ES-I3 (cell line): Measurements from ENCODE around the gene PNKP.

Experiments
- H3K36me3 ChIP-seq: 2 replicates; pipeline ENCODE4 v1.6.1; 2013; ENCODE audit warnings: mild to moderate bottlenecking, low read length, control low read depth, moderate library complexity; ENCODE audit not compliant: insufficient read depth
- H3K4me1 ChIP-seq: 2 replicates; pipeline ENCODE4 v1.6.1; 2013; ENCODE audit warnings: mild to moderate bottlenecking, control low read depth, low read length; ENCODE audit not compliant: insufficient read depth
- H3K9ac ChIP-seq: 2 replicates; pipeline ENCODE4 v1.6.1; 2013; ENCODE audit warnings: low read depth, mild to moderate bottlenecking, low read length, moderate library complexity
- H3K9me3 ChIP-seq: 2 replicates; pipeline ENCODE4 v1.6.1; 2013; ENCODE audit warnings: mild to moderate bottlenecking, low read length, moderate library complexity; ENCODE audit not compliant: control insufficient read depth, insufficient read depth

Gene PNKP

DNA sequence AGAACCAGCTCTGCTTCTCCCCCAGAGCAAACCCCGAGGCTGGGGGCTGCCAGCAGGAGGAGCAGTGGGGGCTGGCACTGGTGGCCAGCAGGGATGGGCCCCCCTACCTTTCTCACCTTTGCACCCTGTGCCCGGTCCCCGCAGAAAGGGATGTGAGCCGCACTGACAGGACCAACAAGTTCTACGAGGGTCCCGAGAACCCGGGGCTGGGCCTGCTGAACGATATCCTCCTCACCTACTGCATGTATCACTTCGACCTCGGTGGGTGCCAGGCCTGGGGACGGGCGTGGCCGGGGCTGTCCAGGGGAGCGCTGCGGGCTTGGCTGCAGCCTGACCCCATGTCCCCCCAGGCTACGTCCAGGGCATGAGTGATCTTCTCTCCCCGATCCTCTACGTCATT, 16.7 kb upstream of the PNKP start:
- Histone ChIP-seq H3K36me3 (peaks cover 11% of the 10 kb centered on the region), H3K9me3 (no peaks in the 10 kb centered on the region), H3K9ac (no peak overlapping the region), H3K4me1 (no peaks in the 10 kb centered on the region)

DNA sequence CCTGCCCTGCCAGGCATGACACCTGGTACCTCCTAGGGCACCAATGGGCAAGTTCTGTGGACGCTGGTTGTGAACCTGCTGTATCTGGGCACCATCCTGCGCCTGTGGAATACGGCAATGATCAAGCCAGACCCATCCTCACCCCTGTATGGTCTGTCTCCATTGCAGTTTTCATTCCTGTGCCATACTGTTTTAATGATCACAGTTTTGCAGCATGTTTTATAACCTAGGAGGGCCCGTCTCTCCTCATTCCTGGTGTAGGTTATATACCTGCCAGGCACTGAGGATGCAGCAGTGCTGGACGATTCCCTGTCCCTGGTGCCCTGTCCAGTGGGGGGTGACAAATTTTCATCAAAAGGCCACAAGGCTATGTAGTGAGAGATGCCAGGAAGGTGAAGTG, 15.7 kb upstream of the PNKP start:
- Histone ChIP-seq H3K36me3 (peaks cover 11% of the 10 kb centered on the region; the same call in 1 of the 2 replicates), H3K9me3 (no peaks in the 10 kb centered on the region), H3K9ac (no peak overlapping the region), H3K4me1 (0 out of 2 replicates have a peak, but pooled peaks cover 7% of the 10 kb centered on the region)

DNA sequence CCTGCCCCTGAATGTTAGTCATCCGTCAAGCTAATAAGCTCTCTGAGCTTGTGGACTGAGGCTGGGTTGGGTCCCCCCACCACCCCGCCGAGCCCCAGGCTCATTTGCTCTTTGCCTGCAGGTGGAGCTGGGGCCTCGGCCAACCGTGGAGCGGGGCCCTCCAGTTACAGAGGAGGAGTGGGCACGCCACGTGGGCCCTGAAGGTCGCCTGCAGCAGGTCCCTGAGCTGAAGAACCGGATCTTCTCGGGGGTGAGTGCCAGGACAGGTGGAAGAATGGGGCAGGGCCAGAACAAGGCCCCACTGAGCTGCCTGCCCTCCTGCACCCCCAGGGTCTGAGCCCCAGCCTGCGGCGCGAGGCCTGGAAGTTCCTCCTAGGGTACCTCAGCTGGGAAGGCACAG, 15.3 kb upstream of the PNKP start:
- peaks cover 11% of the 10 kb centered on the region; the same call in 1 of the 2 replicates for H3K36me3 ChIP-seq
- H3K9ac ChIP-seq, result no peak overlapping the region
- 0 out of 2 replicates have a peak, but pooled peaks cover 7% of the 10 kb centered on the region for H3K4me1 ChIP-seq
- H3K9me3 ChIP-seq, result no peaks in the 10 kb centered on the region

DNA sequence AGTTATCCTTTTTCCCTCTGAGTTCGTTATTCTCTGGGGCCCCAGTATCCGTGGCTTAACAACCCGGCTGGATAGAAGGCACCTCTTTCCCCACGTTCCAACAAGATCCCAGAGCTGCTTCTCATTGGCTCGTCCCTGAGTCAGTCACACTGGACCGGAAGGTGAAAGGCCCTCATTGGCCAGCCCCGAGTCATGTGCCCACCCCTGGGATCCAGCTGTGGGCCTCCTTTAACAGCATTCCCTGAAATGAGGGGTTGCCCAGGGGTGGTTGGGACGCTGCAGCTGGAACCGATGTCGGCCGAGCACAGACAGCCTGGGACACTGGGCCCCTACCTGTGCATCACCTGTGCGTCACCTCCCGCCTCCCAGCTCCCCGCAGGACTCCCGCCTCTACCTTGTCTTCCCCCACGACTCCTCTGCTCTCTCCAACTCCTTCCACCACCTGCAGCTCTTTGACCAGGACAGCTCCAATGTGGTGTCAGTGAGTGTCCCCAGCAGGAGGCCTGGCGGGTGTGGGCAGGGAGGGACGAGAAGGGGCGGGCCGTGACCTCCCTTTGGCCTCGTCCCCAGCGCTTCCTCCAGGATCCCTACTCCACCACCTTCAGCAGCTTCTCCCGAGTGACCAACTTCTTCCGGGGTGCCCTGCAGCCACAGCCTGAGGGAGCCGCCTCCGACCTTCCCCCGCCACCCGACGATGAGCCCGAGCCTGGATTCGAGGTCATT, 14.5 kb upstream of the PNKP start:
- Histone ChIP-seq H3K36me3 (peaks cover 11% of the 10 kb centered on the region; the same call in 1 of the 2 replicates), H3K4me1 (0 out of 2 replicates have a peak, but pooled peaks cover 7% of the 10 kb centered on the region), H3K9ac (no peak overlapping the region), H3K9me3 (no peaks in the 10 kb centered on the region)

DNA sequence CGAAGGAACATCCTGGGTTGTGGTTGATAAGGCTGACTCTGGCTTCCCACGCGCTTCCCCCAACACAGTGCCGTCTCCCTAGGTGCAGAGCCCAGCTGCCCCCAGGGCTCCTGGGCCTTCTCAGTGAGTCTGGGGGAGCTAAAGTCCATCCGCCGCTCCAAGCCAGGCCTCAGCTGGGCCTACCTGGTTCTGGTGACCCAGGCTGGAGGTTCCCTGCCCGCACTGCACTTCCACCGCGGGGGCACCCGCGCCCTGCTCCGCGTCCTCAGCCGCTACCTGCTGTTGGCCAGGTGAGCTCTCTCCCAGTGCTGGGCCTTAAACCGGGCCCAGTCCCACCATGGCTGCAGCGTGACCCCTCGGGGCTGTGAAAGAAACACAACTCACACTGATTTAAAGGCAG, 13.8 kb upstream of the PNKP start:
- H3K36me3 ChIP-seq, result peaks cover 11% of the 10 kb centered on the region; the same call in 1 of the 2 replicates
- H3K9me3 ChIP-seq, result no peaks in the 10 kb centered on the region
- no peak overlapping the region for H3K9ac ChIP-seq
- 0 out of 2 replicates have a peak, but pooled peaks cover 7% of the 10 kb centered on the region for H3K4me1 ChIP-seq

DNA sequence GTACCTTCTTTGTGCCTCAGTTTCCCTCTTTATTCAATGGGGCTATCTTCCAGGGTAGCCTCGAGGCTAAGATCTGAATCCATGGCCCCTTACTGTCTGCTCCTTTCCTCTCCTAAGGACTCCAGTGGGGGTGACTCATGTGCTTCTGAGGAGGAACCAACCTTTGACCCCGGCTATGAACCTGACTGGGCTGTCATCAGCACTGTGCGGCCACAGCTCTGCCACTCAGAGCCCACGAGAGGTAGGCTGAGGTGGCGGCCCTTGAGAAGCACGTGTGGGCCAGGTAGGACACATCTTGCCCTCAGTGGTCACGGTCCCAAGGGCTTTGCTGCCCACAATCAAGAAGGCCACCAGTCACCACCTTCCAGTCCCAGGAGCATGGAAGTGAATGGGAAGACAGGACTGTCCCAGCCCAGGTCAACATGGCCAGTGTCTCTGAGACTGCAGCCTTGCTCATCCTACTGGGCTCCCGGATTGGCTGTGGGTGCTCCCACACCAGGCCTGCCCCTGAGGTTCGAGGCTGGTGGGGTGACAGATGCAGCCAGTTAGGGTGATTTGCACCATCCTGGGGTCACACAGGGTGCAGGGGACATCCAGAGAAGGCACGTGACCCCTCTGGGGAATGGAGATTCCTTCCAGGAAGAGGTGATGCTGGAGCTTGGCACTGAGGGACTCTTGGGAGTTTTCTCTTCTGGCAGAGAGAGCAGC, 12.9 kb upstream of the PNKP start:
- peaks cover 7% of the 10 kb centered on the region; the same call in 1 of the 2 replicates for H3K4me1 ChIP-seq
- H3K9me3 ChIP-seq, result no peaks in the 10 kb centered on the region
- H3K36me3 ChIP-seq, result peaks cover 11% of the 10 kb centered on the region; the same call in 1 of the 2 replicates
- no peak overlapping the region for H3K9ac ChIP-seq

DNA sequence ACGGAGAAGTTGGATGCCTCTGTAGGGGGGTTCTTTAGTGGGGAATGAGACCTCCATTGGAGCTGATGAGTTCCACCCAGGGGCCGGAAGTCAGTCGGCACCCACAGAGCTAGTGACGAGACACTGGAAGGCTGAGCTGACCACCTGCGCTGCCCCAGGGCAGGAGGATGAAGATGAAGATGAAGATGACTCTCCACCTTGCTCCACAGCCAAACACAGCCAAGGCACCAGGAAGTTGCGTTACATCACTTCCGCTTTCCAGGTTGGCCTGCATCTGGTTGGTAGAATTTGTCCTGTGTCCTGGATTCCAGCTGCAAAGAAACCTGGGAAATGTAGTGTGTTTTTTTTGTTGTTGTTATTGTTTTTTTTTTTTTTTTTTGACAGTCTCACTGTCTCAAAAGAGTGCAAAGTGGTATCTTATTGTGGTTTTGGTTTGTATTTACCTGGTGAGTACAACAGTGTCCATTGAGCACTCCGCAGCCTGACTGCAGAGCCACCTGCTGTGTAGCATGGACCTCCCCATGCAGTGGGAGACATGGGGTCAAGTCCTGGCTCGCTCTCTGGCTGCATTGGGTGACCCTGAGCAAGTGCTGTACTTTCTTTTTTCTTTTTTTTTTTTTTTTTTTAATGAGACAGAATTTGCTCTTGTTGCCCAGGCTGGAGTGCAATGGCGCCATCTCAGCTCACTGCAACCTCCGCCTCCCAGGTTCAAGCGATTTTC, 12.0 kb upstream of the PNKP start:
- Histone ChIP-seq H3K36me3 (peaks cover 11% of the 10 kb centered on the region; the same call in 1 of the 2 replicates), H3K9ac (no peak overlapping the region), H3K9me3 (no peaks in the 10 kb centered on the region), H3K4me1 (peaks cover 7% of the 10 kb centered on the region; the same call in 1 of the 2 replicates)

DNA sequence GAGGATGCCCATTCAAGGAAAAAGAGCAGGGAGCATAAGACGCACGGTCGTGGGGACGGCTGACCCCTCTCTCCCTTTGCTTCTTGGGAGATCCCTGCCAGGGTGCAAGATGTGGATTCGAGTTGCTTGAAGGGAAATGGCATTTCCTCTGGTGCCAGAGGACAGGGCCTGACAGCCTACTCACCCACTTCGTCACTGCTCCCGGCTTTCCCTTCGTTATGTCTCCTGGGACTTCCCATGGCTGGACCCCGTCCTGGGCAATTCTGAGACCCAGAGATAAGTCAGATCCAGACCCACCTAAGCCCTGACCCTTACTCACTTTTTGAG, 11.3 kb upstream of the PNKP start:
- Histone ChIP-seq H3K4me1 (peaks cover 7% of the 10 kb centered on the region; the same call in 1 of the 2 replicates), H3K9me3 (no peaks in the 10 kb centered on the region), H3K9ac (peak overlapping the region; percentile 95), H3K36me3 (peaks cover 6% of the 10 kb centered on the region; the same call in 1 of the 2 replicates)

DNA sequence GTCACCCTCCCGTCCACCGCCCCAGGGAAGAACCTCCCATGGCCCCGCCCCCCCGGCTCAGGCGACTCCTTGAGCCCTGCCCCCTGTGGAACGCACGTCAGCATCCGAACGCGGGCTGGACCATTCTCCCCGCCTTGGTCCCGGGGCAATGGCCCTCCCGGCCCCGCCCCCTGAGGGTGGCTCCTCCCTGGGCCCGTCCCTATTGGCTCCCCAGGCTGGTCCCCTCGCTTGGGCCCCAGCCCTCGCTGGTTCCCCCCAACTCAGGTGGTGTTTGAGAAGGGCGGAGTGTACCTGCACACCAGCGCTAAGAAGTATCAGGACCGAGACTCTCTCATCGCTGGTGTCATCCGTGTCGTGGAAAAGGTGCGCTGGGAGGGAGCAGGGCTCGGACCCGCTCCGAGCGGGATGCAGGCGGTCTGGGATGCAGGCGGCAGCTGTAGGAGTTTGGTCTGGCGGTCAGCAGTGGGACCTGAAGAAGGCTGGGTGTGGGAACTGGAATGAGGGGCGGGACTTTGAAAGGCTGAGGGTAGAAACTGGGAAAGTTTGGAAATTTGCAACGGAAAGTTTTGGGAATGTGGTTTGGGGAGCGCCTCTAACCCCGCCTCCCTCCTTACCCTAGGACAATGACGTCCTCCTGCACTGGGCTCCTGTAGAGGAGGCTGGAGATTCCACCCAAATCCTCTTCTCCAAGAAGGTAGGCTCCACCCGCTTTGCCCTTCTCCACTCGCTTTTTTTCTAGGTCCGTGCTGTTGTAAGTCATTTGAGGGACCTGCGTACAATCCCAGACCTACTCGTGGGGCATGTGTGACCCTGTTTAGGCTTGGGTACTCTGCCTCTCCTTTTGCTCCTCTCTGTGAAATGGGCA, 10.7 kb upstream of the PNKP start:
- peaks cover 7% of the 10 kb centered on the region; the same call in 1 of the 2 replicates for H3K4me1 ChIP-seq
- H3K9me3 ChIP-seq, result no peaks in the 10 kb centered on the region
- H3K36me3 ChIP-seq, result peaks cover 4% of the 10 kb centered on the region; the same call in 1 of the 2 replicates
- peak overlapping the region; percentile 95 for H3K9ac ChIP-seq

DNA sequence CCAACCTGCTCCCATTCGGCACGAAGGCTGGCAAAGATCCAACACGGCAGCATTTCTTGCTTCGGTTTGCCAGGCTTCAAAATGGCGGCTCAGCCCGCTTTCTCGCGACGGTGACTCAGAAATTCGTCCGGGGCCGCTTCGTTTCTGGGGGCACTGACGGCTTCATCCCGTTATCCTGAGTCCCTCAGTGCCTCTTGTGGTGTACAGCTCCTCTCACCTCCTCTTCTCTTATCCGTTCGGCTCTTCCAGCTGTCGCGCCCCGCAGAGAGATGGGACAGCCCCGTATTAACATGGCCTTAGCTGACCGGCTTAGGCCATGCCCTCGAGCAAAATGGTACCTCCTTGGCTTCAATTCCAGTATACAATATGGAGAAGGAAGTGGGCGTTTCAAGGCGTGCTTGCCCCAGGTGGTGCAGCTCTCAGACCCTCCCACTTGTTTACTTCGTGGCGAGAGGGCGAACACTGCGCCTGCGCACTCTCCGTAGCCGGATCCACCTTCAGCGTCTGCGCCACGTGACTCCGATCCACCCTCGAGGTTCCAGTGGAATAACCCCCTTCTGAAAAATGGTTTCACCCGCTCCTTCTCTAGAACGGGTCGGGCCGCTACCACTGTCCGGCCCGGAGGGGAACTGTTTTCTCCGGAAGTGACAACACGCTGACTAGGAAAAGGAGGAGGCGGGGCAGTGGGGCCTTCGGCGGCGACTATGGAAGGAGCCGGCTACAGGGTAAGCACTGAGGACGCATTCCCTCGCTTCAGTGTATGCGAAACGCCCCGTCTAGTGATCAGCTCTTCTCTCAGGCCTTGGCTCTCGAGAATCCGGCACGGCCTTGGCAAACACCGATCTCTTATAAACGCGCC, 9.9 kb upstream of the PNKP start, which contains the start of the genes AKT1S1 and TBC1D17:
TSS of gene AKT1S1 (minus strand) at position 336 of the 859 bp plus-strand sequence. CDS start 4,060 bp downstream, outside the sequence.
TSS of gene TBC1D17 (plus strand) at position 683 of the 859 bp plus-strand sequence. CDS start at position 705, 22 bp downstream.
- no peaks in the 10 kb centered on the region for H3K9me3 ChIP-seq
- H3K36me3 ChIP-seq, result no peaks in the 10 kb centered on the region; the same call in 1 of the 2 replicates
- peaks cover 7% of the 10 kb centered on the region; the same call in 1 of the 2 replicates for H3K4me1 ChIP-seq
- peak within 1 kb of the TSS; percentile 95 for H3K9ac ChIP-seq

DNA sequence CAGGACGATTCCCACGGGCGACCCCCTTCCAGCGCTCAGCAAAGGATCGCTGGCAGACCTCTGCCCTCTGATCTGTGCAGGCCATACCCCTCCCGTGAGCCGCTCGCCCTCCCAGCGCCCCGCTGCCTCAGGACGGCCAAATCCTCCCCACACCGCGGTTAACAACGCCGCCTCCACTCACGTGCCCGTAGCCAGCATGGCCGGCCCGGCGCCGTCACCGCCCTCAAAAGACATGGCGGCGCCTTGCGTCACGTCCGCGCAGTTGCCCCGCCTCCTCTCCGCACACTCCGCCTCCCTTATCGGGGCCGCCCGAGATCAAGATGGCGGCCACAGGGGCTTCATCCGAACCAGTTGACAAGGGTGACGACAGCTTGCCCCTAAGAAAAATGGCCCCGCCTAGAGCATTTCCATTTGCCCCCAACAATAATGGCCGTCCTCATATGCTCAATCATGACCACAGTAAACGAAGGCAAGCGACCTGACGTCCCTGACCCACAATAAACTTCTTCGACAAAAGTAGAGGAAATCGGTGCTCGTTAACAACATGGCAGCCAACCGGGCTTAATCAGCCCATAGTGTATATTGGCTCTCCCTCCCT, 9.1 kb upstream of the PNKP start:
- no peaks in the 10 kb centered on the region; the same call in 1 of the 2 replicates for H3K36me3 ChIP-seq
- peak overlapping the region; percentile 95 for H3K9ac ChIP-seq
- no peaks in the 10 kb centered on the region for H3K9me3 ChIP-seq
- peaks cover 7% of the 10 kb centered on the region; the same call in 1 of the 2 replicates for H3K4me1 ChIP-seq

DNA sequence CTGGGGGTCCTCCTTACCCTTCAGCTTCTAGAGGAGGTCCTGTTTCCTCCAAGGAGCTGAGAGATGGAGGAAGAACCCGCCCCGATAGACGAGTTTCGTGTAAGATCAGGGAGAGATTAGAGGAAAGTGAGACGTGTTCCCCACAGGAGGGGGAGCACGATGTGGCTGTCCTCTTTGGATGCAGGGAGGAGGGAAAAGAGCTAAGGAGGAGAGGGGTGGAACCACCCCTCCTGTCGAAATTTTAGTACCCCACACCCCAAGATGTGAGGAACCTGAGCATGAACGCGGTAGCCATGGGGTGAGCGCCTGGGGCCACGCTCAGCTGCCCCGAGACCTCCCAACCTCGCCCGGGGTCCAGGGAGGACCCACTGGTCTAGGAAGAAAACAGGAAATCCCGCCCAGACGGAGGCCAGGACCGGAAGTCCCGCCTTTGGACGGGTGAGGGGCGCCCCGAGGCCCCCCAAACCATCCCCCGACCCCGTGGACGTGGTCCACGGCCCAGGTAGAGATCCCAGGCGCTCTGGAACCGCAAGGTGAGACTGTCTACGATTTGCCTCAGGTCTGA, 8.6 kb upstream of the PNKP start:
- H3K9ac ChIP-seq, result peak overlapping the region; percentile 95
- H3K4me1 ChIP-seq, result peaks cover 7% of the 10 kb centered on the region; the same call in 1 of the 2 replicates
- H3K9me3 ChIP-seq, result no peaks in the 10 kb centered on the region
- H3K36me3 ChIP-seq, result no peaks in the 10 kb centered on the region
